Neural crest cell (in vitro differentiated cells): Measurements from ENCODE around the gene KRTAP1-5. TPM values are rescaled to one million over a fixed set of nuclear protein-coding genes. Genes with fewer than 3 reads are reported as not detected.

ENCODE experiments used
- DNase-seq: peaks from one replicate; pipeline ENCODE4 v3.0.0; 2021; ENCODE audit warnings: low read depth, mixed read lengths, low spot score
- H3K27ac Mint-ChIP-seq: one replicate; pipeline ENCODE4 v1.8.0; 2021; ENCODE audit warnings: mild to moderate bottlenecking, mixed read lengths; ENCODE audit not compliant: unreplicated experiment
- H3K27me3 Mint-ChIP-seq: 2 replicates; pipeline ENCODE4 v1.8.0; 2021; ENCODE audit warnings: low read depth, mild to moderate bottlenecking, mixed read lengths
- H3K36me3 Mint-ChIP-seq: 2 replicates; pipeline ENCODE4 v1.8.0; 2021; ENCODE audit warnings: low read depth, mild to moderate bottlenecking, mixed read lengths
- H3K4me1 Mint-ChIP-seq: 2 replicates; pipeline ENCODE4 v1.8.0; 2021; ENCODE audit warnings: mixed read lengths
- H3K4me3 Mint-ChIP-seq: one replicate; pipeline ENCODE4 v1.8.0; 2021; ENCODE audit warnings: mild to moderate bottlenecking, mixed read lengths
- H3K9me3 Mint-ChIP-seq: 2 replicates; pipeline ENCODE4 v1.8.0; 2021; ENCODE audit warnings: mixed read lengths
- long read RNA-seq: library from polyadenylated mRNA; unstranded; transcript quantifications from one replicate; pipeline ENCODE4 v2.0.0, GENCODE V29; 2020
- total RNA-seq: library from RNA; stranded (reverse); gene quantifications from 2 replicates; pipeline ENCODE4 v1.2.1, GENCODE V29; 2021
- TF ChIP-seq, protein P1 (sequence below): fragments of 200-600 bp; sonication (generic); conservative IDR thresholded peaks from 2 replicates; pipeline ENCODE4 v1.5.0; 2021; ENCODE audit warnings: antibody characterized with exemption, mild to moderate bottlenecking

The KRTAP1-5 gene, protein sequence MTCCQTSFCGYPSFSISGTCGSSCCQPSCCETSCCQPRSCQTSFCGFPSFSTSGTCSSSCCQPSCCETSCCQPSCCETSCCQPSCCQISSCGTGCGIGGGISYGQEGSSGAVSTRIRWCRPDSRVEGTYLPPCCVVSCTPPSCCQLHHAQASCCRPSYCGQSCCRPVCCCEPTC
- not detected in 2 replicates for total RNA-seq
- long read RNA-seq = 0 reads

DNA sequence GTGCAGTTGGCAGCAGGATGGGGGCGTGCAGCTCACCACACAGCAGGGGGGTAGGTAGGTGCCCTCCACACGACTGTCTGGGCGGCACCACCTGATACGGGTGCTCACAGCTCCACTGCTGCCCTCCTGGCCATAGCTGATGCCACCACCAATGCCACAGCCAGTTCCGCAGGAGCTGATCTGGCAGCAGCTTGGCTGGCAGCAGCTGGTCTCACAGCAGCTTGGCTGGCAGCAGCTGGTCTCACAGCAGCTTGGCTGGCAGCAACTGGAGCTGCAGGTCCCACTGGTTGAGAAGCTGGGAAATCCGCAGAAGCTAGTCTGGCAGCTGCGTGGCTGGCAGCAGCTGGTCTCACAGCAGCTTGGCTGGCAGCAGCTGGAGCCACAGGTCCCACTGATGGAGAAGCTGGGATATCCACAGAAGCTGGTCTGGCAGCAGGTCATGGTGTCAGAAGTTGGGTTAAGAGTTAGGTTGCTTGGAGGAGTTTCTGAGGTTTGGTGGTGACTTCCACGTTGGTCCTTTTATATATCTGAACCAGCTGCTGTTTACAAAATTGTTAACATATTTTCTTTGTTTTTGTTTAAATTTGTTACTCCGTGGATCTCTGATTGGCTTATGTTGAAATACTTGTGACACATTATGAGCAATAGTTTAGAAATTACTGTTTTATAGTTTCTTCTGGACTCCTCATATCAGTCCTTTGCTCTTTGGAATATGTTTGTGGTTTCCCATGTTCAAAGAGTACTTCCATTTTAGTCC is at the start of gene KRTAP1-5:
Gene KRTAP1-5, minus strand, starts transcription at position 494 of the 757 bp plus-strand sequence. Its CDS starts 53 bp downstream, at position 441.
- TF ChIP-seq, protein P1, sequence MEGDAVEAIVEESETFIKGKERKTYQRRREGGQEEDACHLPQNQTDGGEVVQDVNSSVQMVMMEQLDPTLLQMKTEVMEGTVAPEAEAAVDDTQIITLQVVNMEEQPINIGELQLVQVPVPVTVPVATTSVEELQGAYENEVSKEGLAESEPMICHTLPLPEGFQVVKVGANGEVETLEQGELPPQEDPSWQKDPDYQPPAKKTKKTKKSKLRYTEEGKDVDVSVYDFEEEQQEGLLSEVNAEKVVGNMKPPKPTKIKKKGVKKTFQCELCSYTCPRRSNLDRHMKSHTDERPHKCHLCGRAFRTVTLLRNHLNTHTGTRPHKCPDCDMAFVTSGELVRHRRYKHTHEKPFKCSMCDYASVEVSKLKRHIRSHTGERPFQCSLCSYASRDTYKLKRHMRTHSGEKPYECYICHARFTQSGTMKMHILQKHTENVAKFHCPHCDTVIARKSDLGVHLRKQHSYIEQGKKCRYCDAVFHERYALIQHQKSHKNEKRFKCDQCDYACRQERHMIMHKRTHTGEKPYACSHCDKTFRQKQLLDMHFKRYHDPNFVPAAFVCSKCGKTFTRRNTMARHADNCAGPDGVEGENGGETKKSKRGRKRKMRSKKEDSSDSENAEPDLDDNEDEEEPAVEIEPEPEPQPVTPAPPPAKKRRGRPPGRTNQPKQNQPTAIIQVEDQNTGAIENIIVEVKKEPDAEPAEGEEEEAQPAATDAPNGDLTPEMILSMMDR = no peak
- Mint-ChIP-seq H3K4me3 (no peak within 1 kb of the TSS), H3K27ac (no peak within 1 kb of the TSS), H3K9me3 (peaks cover 4% of the 10 kb centered on the region), H3K36me3 (no peaks in the 10 kb centered on the region), H3K4me1 (no peaks in the 10 kb centered on the region), H3K27me3 (peaks cover 6% of the 10 kb centered on the region)
- no peak for DNase-seq

DNA sequence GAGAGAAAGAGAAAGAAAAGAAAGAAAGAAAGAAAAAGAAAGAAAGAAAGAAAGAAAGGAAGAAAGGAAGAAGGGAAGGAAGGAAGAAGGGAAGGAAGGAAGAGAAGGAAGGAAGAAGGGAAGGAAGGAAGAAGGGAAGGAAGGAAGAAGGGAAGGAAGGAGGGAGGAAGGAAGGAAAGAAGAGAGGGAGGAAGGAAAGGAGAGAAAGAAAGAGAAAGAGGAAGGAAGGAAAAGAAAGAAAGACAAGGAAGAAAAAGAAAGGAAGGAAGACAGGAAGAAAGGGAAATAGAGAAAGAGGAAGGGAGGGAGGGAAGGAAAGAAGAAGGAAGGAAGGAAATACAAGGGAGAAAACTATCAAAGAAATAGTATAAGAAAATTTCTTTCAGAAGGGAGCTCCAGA is 49.8 kb upstream of the KRTAP1-5 start:
- DNase-seq = no peak
- H3K4me1 Mint-ChIP-seq = no peaks in the 10 kb centered on the region
- H3K36me3 Mint-ChIP-seq = no peaks in the 10 kb centered on the region
- no peak overlapping the region for H3K4me3 Mint-ChIP-seq
- no peaks in the 10 kb centered on the region for H3K9me3 Mint-ChIP-seq
- H3K27me3 Mint-ChIP-seq = peaks cover 23% of the 10 kb centered on the region
- TF ChIP-seq, protein P1 = no peak
- no peak overlapping the region for H3K27ac Mint-ChIP-seq

DNA sequence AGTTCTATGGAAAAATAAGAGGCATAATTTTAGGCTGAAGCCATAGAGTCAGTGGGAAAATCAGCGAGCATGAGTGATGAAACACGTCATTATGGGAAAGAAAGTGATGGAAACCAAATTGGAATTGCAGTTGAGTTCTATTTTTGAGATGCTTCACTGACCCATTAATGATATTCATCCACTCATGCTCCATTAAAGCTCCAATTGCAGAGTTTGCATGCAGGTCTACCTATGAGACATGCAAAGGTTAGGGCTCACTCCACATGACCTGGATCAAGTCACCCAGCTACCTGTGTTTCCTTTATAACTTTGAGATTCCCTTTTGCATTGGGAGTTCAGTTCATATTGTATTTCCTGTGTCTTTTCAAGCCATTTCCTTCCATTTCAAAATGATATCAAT is 46.7 kb upstream of the KRTAP1-5 start:
- no peak overlapping the region for H3K27ac Mint-ChIP-seq
- no peaks in the 10 kb centered on the region for H3K36me3 Mint-ChIP-seq
- no peaks in the 10 kb centered on the region for H3K4me1 Mint-ChIP-seq
- no peak overlapping the region for H3K4me3 Mint-ChIP-seq
- TF ChIP-seq, protein P1 = no peak
- DNase-seq = no peak
- H3K9me3 Mint-ChIP-seq = no peaks in the 10 kb centered on the region
- peaks cover 23% of the 10 kb centered on the region for H3K27me3 Mint-ChIP-seq

DNA sequence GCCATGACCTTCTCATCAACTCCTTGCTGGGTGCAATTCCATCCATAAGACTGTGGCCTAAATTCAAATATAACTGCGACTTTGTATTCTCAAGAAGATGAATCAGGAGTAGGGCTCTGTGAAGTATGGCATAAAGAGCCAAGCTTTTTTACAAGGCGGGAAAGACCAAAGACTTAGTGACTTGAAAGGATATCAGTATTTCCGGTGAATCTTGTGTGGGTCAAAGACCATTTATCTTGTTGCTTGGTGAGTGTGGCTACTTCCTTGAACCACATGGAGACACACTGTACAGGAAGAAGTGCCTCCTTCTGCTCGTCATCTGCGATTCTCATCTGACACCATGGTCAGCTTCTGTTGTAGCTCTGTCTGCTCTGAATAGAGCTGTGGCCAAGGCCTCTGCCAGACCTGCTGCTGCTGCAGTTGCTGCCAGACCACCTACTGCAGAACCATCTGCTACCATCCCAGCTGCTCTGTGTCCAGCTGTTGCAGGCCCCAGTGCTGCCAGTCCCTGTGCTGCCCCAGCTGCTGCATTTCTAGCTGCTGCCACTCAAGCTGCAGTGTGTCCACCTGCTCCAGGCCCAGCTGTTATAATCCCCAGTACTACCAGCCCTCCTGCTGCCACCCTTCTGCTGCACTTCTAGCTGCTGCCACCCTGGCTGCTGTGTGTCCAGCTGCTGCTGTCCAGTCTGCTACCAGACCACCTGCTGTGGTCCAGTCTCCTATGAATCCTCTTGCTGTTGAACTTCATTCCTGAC is 44.8 kb upstream of the KRTAP1-5 start:
- Mint-ChIP-seq H3K27ac (no peak overlapping the region), H3K9me3 (no peaks in the 10 kb centered on the region), H3K27me3 (peaks cover 17% of the 10 kb centered on the region), H3K4me3 (no peak overlapping the region), H3K4me1 (no peaks in the 10 kb centered on the region), H3K36me3 (no peaks in the 10 kb centered on the region)
- no peak for DNase-seq
- TF ChIP-seq, protein P1 = no peak

DNA sequence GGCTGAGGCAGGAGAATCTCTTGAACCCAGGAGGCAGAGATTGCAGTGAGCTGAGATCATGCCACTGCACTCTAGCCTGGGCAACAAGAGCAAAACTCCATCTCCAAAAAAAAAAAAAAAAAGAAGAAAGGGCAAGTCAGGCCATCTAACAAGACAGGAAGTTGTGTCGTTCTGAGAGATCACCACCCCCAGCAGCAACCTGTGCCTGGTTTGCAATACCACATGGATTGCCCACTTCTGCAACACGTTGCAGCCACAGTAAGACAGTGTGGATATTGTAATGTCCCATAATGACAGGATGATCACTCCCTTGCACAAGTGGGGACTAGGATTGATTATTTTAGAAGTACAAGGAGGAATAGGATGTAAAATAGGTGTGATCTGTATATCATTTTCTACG is 42.0 kb upstream of the KRTAP1-5 start:
- TF ChIP-seq, protein P1 = no peak
- Mint-ChIP-seq H3K4me3 (no peak overlapping the region), H3K9me3 (no peaks in the 10 kb centered on the region), H3K36me3 (no peaks in the 10 kb centered on the region), H3K27ac (no peak overlapping the region), H3K27me3 (no peaks in the 10 kb centered on the region), H3K4me1 (no peaks in the 10 kb centered on the region)
- DNase-seq = no peak
